ENCODE data around the gene GANAB.

Gene GANAB

GRCh38 chr11:62689421-62690183, 43.2 kb upstream of the GANAB start, which contains the start of gene LRRN4CL:
TSS of gene LRRN4CL (minus strand) at chr11:62689530. CDS start at chr11:62688508, 1,022 bp downstream.
- no peaks in the 10 kb centered on the region for H3K79me2 ChIP-seq (ENCODE audit: insufficient read depth, low read length)
- no peak within 1 kb of the TSS for H3K4me3 ChIP-seq (ENCODE audit: low read length, poor library complexity, severe bottlenecking)
- no peak within 1 kb of the TSS for H3K9ac ChIP-seq (ENCODE audit: low read depth, low read length, poor library complexity, severe bottlenecking)
- no peaks in the 10 kb centered on the region for H3F3A ChIP-seq (ENCODE audit: low read depth)
- H3K9me2 ChIP-seq (replicated peaks; ENCODE audit: low read depth, low read length), result no peaks in the 10 kb centered on the region
- peaks cover 44% of the 10 kb centered on the region; the same call in 1 of the 2 replicates for H3K36me3 ChIP-seq (ENCODE audit: insufficient read depth, low read length)
- H3K4me1 ChIP-seq (ENCODE audit: insufficient read depth, low read length, poor library complexity, severe bottlenecking), result no peaks in the 10 kb centered on the region
- no peaks in the 10 kb centered on the region for H4K20me1 ChIP-seq (ENCODE audit: insufficient read depth, low read length, poor library complexity, severe bottlenecking)
- no peaks in the 10 kb centered on the region for H3K9me3 ChIP-seq (ENCODE audit: insufficient read depth, low read depth, low read length)
- TF ChIP-seq CTCF (conservative IDR thresholded peaks at IDR 0.05; ENCODE audit: low read length) (no peak), EZH2phosphoT487 (IDR thresholded peaks at IDR 0.05; ENCODE audit: borderline replicate concordance) (no peak)
- no peaks in the 10 kb centered on the region for H3K27me3 ChIP-seq (ENCODE audit: insufficient read depth, low read length, poor library complexity, severe bottlenecking)
- no peak within 1 kb of the TSS for H3K4me2 ChIP-seq (ENCODE audit: low read depth, low read length, poor library complexity, severe bottlenecking)
- no peak within 1 kb of the TSS for H2AFZ ChIP-seq (ENCODE audit: low read length)

- H3K36me3 ChIP-seq (ENCODE audit: insufficient read depth, low read length), result peaks cover 36% of the 10 kb centered on the region; the same call in 1 of the 2 replicates
- no peak overlapping the region for H2AFZ ChIP-seq (ENCODE audit: low read length)
- H3K4me3 ChIP-seq (ENCODE audit: low read length, poor library complexity, severe bottlenecking), result no peak overlapping the region
- H3K27me3 ChIP-seq (ENCODE audit: insufficient read depth, low read length, poor library complexity, severe bottlenecking), result no peaks in the 10 kb centered on the region
- no peaks in the 10 kb centered on the region for H3K9me3 ChIP-seq (ENCODE audit: insufficient read depth, low read depth, low read length)
- TF ChIP-seq EZH2phosphoT487 (IDR thresholded peaks at IDR 0.05; ENCODE audit: borderline replicate concordance) (no peak), CTCF (conservative IDR thresholded peaks at IDR 0.05; ENCODE audit: low read length) (no peak)
- H3K9me2 ChIP-seq (replicated peaks; ENCODE audit: low read depth, low read length), result no peaks in the 10 kb centered on the region
- H3K79me2 ChIP-seq (ENCODE audit: insufficient read depth, low read length), result no peaks in the 10 kb centered on the region
- no peaks in the 10 kb centered on the region for H4K20me1 ChIP-seq (ENCODE audit: insufficient read depth, low read length, poor library complexity, severe bottlenecking)
- no peaks in the 10 kb centered on the region for H3K4me1 ChIP-seq (ENCODE audit: insufficient read depth, low read length, poor library complexity, severe bottlenecking)
- no peaks in the 10 kb centered on the region for H3F3A ChIP-seq (ENCODE audit: low read depth)
- no peak overlapping the region for H3K4me2 ChIP-seq (ENCODE audit: low read depth, low read length, poor library complexity, severe bottlenecking)
- H3K9ac ChIP-seq (ENCODE audit: low read depth, low read length, poor library complexity, severe bottlenecking), result no peak overlapping the region
These were observed 42.1 kb upstream of the GANAB start for GRCh38 chr11:62688491-62688890.

- no peak overlapping the region for H3K9ac ChIP-seq (ENCODE audit: low read depth, low read length, poor library complexity, severe bottlenecking)
- H3K4me1 ChIP-seq (ENCODE audit: insufficient read depth, low read length, poor library complexity, severe bottlenecking), result no peaks in the 10 kb centered on the region
- no peaks in the 10 kb centered on the region for H3K9me2 ChIP-seq (replicated peaks; ENCODE audit: low read depth, low read length)
- TF ChIP-seq EZH2phosphoT487 (IDR thresholded peaks at IDR 0.05; ENCODE audit: borderline replicate concordance), result no peak
- no peak for TF ChIP-seq CTCF (conservative IDR thresholded peaks at IDR 0.05; ENCODE audit: low read length)
- no peaks in the 10 kb centered on the region for H3F3A ChIP-seq (ENCODE audit: low read depth)
- no peak overlapping the region for H3K4me3 ChIP-seq (ENCODE audit: low read length, poor library complexity, severe bottlenecking)
- H3K36me3 ChIP-seq (ENCODE audit: insufficient read depth, low read length), result peaks cover 28% of the 10 kb centered on the region; the same call in 1 of the 2 replicates
- H2AFZ ChIP-seq (ENCODE audit: low read length), result no peak overlapping the region
- no peaks in the 10 kb centered on the region for H3K79me2 ChIP-seq (ENCODE audit: insufficient read depth, low read length)
- H3K4me2 ChIP-seq (ENCODE audit: low read depth, low read length, poor library complexity, severe bottlenecking), result no peak overlapping the region
- H3K9me3 ChIP-seq (ENCODE audit: insufficient read depth, low read depth, low read length), result no peaks in the 10 kb centered on the region
- no peaks in the 10 kb centered on the region for H3K27me3 ChIP-seq (ENCODE audit: insufficient read depth, low read length, poor library complexity, severe bottlenecking)
- H4K20me1 ChIP-seq (ENCODE audit: insufficient read depth, low read length, poor library complexity, severe bottlenecking), result no peaks in the 10 kb centered on the region
These were observed 41.3 kb upstream of the GANAB start for GRCh38 chr11:62687508-62688396.
